Measurements from ENCODE around the gene CCR5. TPM values are rescaled to one million over a fixed set of nuclear protein-coding genes. Genes with fewer than 3 reads are reported as not detected.

Gene CCR5
- total and polyA plus RNA-seq, 4 donors = 0.06 to 0.75 (median 0.37) TPM

DNA sequence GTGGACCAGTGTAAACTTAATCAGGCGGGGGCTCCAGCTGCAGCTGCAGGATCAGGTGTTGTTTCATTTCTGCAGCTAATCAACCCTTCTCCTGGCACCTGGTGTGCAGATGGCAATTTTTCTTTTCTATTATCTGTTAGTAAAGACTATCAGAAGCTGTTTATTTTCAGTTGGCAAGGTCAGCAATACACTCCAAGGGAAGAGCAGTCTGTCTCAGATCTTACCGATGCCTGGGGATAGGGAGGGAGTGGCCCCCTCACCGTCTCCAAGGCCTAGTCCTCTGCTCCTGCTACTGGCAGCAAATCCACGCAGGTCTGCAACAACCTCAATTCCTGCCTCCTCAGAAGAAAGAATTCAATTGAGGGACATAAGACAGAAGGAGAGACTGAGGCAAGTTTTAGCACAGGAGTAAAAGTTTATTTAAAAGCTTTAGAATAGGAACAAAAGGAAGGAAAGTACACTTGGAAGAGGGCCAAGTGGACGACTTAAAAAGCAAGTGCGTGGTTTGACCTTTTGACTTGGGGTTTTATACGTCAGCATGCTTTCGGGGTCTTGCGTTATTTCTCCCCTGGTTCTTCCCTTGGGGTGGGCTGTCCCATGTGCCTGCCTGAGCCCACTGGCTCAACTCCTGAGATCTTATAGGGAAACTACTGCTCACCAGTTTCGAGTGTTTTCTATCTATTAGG is 45.5 kb downstream of the CCR5 start:
- TF ChIP-seq HNF4G (IDR thresholded peaks at IDR 0.05) (no peak), FOXA1 (IDR thresholded peaks at IDR 0.05) (no peak), EGR1 (IDR thresholded peaks at IDR 0.05; ENCODE audit: low read depth in 2 of 2) (no peak)
- no peaks in the 10 kb centered on the region for H3K4me1 ChIP-seq (ENCODE audit: control insufficient read depth in 4 of 4, insufficient read depth in 4 of 4, low read length in 3 of 4)
- DNase-seq (ENCODE audit: low spot score) = no peak
- no peak overlapping the region for H3K9ac ChIP-seq (ENCODE audit: low read depth in 1 of 2, low read length in 2 of 2)
- H3K27me3 ChIP-seq (ENCODE audit: control insufficient read depth in 4 of 4, insufficient read depth in 4 of 4, low read length in 3 of 4) = no peaks in the 10 kb centered on the region
- no peaks in the 10 kb centered on the region for H3K36me3 ChIP-seq (ENCODE audit: control insufficient read depth in 4 of 4, insufficient read depth in 3 of 4, low read depth in 1 of 4, low read length in 3 of 4)
- WGBS = 67% methylated on average over 10 of the region's 10 CpGs
- H3K4me3 ChIP-seq (ENCODE audit: low read depth in 1 of 3, low read length in 3 of 3) = no peak overlapping the region
- no peaks in the 10 kb centered on the region for H3K9me3 ChIP-seq (ENCODE audit: control insufficient read depth in 4 of 4, low read length in 3 of 4)
- no peak overlapping the region for H3K27ac ChIP-seq (ENCODE audit: low read depth in 1 of 2, low read length in 2 of 2)

DNA sequence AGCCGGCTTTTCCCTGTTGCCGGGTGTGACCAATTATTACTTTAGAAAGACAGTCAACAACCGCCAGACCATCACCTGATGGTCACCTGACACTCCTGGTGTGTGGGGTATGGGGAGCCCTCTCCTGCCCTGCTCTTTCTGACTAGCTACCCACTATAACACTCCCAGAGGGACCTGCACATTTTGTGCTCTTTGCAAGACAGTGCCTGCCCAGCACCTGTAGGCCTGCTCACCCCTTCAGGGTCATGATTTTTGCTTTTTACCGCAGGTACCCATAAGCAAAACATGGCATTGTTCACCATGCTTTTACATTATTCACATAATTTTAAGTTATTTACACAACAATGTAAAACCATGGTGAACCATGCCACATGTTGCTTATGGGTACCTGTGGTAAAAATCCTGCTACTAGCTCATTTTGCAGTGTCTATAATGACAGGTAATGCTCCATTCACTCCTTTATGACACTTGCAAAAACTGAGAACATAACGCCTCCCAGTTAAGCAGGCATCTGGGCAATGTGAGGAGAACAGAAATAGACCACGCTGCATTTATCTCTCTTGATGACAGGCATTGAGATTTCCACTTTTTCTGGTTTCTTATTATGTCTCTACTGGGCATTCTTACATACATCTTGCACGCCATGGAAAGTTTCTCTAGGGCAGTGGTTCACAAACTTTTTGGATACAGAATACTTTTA is 46.2 kb downstream of the CCR5 start:
- Histone ChIP-seq H3K36me3 (ENCODE audit: control insufficient read depth in 4 of 4, insufficient read depth in 3 of 4, low read depth in 1 of 4, low read length in 3 of 4) (no peaks in the 10 kb centered on the region), H3K9ac (ENCODE audit: low read depth in 1 of 2, low read length in 2 of 2) (no peak overlapping the region), H3K4me3 (ENCODE audit: low read depth in 1 of 3, low read length in 3 of 3) (no peak overlapping the region), H3K9me3 (ENCODE audit: control insufficient read depth in 4 of 4, low read length in 3 of 4) (no peaks in the 10 kb centered on the region), H3K27ac (ENCODE audit: low read depth in 1 of 2, low read length in 2 of 2) (no peak overlapping the region), H3K27me3 (ENCODE audit: control insufficient read depth in 4 of 4, insufficient read depth in 4 of 4, low read length in 3 of 4) (no peaks in the 10 kb centered on the region), H3K4me1 (ENCODE audit: control insufficient read depth in 4 of 4, insufficient read depth in 4 of 4, low read length in 3 of 4) (no peaks in the 10 kb centered on the region)
- 94% methylated on average over 7 of the region's 7 CpGs for WGBS
- TF ChIP-seq, protein P1, sequence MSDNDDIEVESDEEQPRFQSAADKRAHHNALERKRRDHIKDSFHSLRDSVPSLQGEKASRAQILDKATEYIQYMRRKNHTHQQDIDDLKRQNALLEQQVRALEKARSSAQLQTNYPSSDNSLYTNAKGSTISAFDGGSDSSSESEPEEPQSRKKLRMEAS (IDR thresholded peaks at IDR 0.05) = no peak
- no peak for TF ChIP-seq HNF4A (conservative IDR thresholded peaks at IDR 0.05)
- TF ChIP-seq, protein P2, sequence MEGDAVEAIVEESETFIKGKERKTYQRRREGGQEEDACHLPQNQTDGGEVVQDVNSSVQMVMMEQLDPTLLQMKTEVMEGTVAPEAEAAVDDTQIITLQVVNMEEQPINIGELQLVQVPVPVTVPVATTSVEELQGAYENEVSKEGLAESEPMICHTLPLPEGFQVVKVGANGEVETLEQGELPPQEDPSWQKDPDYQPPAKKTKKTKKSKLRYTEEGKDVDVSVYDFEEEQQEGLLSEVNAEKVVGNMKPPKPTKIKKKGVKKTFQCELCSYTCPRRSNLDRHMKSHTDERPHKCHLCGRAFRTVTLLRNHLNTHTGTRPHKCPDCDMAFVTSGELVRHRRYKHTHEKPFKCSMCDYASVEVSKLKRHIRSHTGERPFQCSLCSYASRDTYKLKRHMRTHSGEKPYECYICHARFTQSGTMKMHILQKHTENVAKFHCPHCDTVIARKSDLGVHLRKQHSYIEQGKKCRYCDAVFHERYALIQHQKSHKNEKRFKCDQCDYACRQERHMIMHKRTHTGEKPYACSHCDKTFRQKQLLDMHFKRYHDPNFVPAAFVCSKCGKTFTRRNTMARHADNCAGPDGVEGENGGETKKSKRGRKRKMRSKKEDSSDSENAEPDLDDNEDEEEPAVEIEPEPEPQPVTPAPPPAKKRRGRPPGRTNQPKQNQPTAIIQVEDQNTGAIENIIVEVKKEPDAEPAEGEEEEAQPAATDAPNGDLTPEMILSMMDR (IDR thresholded peaks at IDR 0.05; ENCODE audit: low read depth, low read length, missing input control) = no peak
- no peak for TF ChIP-seq FOXA2 (IDR thresholded peaks at IDR 0.05)
- TF ChIP-seq GABPA (IDR thresholded peaks at IDR 0.05 in 1 of 2, conservative IDR thresholded peaks at IDR 0.05 in 1 of 2) = no peak
- TF ChIP-seq, protein P3, sequence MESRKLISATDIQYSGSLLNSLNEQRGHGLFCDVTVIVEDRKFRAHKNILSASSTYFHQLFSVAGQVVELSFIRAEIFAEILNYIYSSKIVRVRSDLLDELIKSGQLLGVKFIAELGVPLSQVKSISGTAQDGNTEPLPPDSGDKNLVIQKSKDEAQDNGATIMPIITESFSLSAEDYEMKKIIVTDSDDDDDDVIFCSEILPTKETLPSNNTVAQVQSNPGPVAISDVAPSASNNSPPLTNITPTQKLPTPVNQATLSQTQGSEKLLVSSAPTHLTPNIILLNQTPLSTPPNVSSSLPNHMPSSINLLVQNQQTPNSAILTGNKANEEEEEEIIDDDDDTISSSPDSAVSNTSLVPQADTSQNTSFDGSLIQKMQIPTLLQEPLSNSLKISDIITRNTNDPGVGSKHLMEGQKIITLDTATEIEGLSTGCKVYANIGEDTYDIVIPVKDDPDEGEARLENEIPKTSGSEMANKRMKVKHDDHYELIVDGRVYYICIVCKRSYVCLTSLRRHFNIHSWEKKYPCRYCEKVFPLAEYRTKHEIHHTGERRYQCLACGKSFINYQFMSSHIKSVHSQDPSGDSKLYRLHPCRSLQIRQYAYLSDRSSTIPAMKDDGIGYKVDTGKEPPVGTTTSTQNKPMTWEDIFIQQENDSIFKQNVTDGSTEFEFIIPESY (IDR thresholded peaks at IDR 0.05) = no peak
- TF ChIP-seq JUND (IDR thresholded peaks at IDR 0.05) = no peak
- TF ChIP-seq HNF4G (IDR thresholded peaks at IDR 0.05) = no peak
- TF ChIP-seq, protein P4, sequence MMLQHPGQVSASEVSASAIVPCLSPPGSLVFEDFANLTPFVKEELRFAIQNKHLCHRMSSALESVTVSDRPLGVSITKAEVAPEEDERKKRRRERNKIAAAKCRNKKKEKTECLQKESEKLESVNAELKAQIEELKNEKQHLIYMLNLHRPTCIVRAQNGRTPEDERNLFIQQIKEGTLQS (IDR thresholded peaks at IDR 0.05) = no peak
- TF ChIP-seq FOXA1 (IDR thresholded peaks at IDR 0.05) = no peak
- TF ChIP-seq NR2F2 (IDR thresholded peaks at IDR 0.05) = no peak
- no peak for TF ChIP-seq YY1 (IDR thresholded peaks at IDR 0.05)
- TF ChIP-seq RXRA (IDR thresholded peaks at IDR 0.05) = no peak
- TF ChIP-seq RAD21 (IDR thresholded peaks at IDR 0.05) = no peak
- DNase-seq (ENCODE audit: low spot score) = no peak
